Keratinocyte (primary cell): ENCODE results near the gene SAYSD1. TPM values are rescaled to one million over a fixed set of nuclear protein-coding genes. Genes with fewer than 3 reads are reported as not detected.

Experiments used
- DNase-seq: peaks from one replicate; pipeline ENCODE4 v3.0.0-alpha.2; 2011; ENCODE audit warnings: low read depth, missing footprints, low spot score
- FAIRE-seq: peaks from 2 replicates; lab custom pipeline; 2011; peaks lifted over from hg19 to GRCh38; lab: Jason Lieb, UNC
- H2AFZ ChIP-seq: 2 replicates; pipeline ENCODE4 v1.6.0; 2012; ENCODE audit warnings: low read length, control low read depth, inconsistent platforms; ENCODE audit not compliant: control insufficient read depth
- H3K27ac ChIP-seq: 2 replicates; pipeline ENCODE4 v1.5.1; 2011; ENCODE audit warnings: low read length; ENCODE audit not compliant: control insufficient read depth, insufficient read depth
- H3K27me3 ChIP-seq: 3 replicates; pipeline ENCODE4 v1.6.0; 2011; ENCODE audit warnings: low read length; ENCODE audit not compliant: control insufficient read depth, insufficient read depth; ENCODE audit errors: extremely low read depth
- H3K36me3 ChIP-seq, 2 experiments: 2 replicates in 1 of 2; 3 replicates in 1 of 2; pipeline ENCODE4 v1.5.1; 2011; ENCODE audit warnings: low read length in 2 of 2, mild to moderate bottlenecking in 1 of 2; ENCODE audit not compliant: control insufficient read depth in 2 of 2, insufficient read depth in 2 of 2; ENCODE audit errors: extremely low read depth in 1 of 2
- H3K4me1 ChIP-seq: 3 replicates; pipeline ENCODE4 v1.5.1; 2011; ENCODE audit warnings: low read length; ENCODE audit not compliant: control insufficient read depth, insufficient read depth; ENCODE audit errors: extremely low read depth
- H3K4me2 ChIP-seq: 3 replicates; pipeline ENCODE4 v1.6.0; 2011; ENCODE audit warnings: low read depth, low read length; ENCODE audit not compliant: control insufficient read depth, insufficient read depth; ENCODE audit errors: extremely low read depth
- H3K4me3 ChIP-seq, 3 experiments: fragments of 200-600 bp in 1 of 3; sonication (generic) in 1 of 3; 2 replicates in 2 of 3; 3 replicates in 1 of 3; pipeline ENCODE4 v1.5.1; 2011 to 2016; ENCODE audit warnings: low read length in 3 of 3, mild to moderate bottlenecking in 3 of 3, control low read depth in 2 of 3, inconsistent platforms in 1 of 3, low read depth in 1 of 3, mixed read lengths in 1 of 3, mixed run types in 1 of 3, moderate library complexity in 1 of 3; ENCODE audit not compliant: control insufficient read depth in 2 of 3, insufficient read depth in 2 of 3; ENCODE audit errors: extremely low read depth in 1 of 3
- H3K79me2 ChIP-seq: 2 replicates; pipeline ENCODE4 v1.6.0; 2012; ENCODE audit warnings: low read length; ENCODE audit not compliant: control insufficient read depth, insufficient read depth
- H3K9ac ChIP-seq: 3 replicates; pipeline ENCODE4 v1.6.0; 2011; ENCODE audit warnings: low read length; ENCODE audit not compliant: control insufficient read depth, insufficient read depth; ENCODE audit errors: extremely low read depth
- H3K9me1 ChIP-seq: 3 replicates; pipeline ENCODE4 v1.6.0; 2011; ENCODE audit warnings: low read length; ENCODE audit not compliant: control insufficient read depth, insufficient read depth; ENCODE audit errors: extremely low read depth
- H3K9me3 ChIP-seq: 2 replicates; pipeline ENCODE4 v1.5.1; 2012; ENCODE audit warnings: low read depth, low read length; ENCODE audit not compliant: control insufficient read depth
- H4K20me1 ChIP-seq: 3 replicates; pipeline ENCODE4 v1.6.0; 2011; ENCODE audit warnings: low read length; ENCODE audit not compliant: control insufficient read depth, insufficient read depth; ENCODE audit errors: extremely low read depth
- CTCF ChIP-seq, 3 experiments: IDR thresholded peaks in 1 of 3; conservative IDR thresholded peaks in 1 of 3; optimal IDR thresholded peaks in 1 of 3; 2 replicates in 2 of 3; 3 replicates in 1 of 3; pipeline versions ENCODE3 to v1.5.1; 2011; ENCODE audit warnings: low read length in 3 of 3, mild to moderate bottlenecking in 3 of 3, moderate library complexity in 2 of 3, control low read depth in 1 of 3, inconsistent platforms in 1 of 3; ENCODE audit not compliant: insufficient read depth in 2 of 3; ENCODE audit errors: extremely low read depth in 1 of 3
- EZH2 ChIP-seq: IDR thresholded peaks from one replicate; pipeline ENCODE4 v1.6.1; 2012; ENCODE audit warnings: inconsistent platforms, mild to moderate bottlenecking, low read length, moderate library complexity
- dilution Hi-C: fragments of 300-500 bp; cut with MboI; formaldehyde crosslinking; loops from one replicate; pipeline ENCODE4 v1.7.0; 2020; ENCODE audit warnings: low sequenced_read_pairs; ENCODE audit not compliant: extremely low pct_ligation_motif_present
- polyA plus RNA-seq, 5 experiments: library from polyadenylated mRNA; depleted of rRNA in 3 of 5; stranded (reverse) in 3 of 5; stranded (forward) in 1 of 5; unstranded in 1 of 5; fragments of >200 nt; gene quantifications; 1 replicate in 1 of 5; 2 replicates in 3 of 5; 3 replicates in 1 of 5; pipeline versions ENCODE4 v1.2.1 to v1.2.3, GENCODE V29; 2011 to 2012; ENCODE audit warnings: missing spikeins in 2 of 5, low read depth in 1 of 5, low replicate concordance in 1 of 5

The SAYSD1 gene
- polyA plus RNA-seq, 1 donor (not counting 4 experiments of a cell fraction or from before 2014, with no cell fraction given): 8.4 TPM

GRCh38 chr6:39091220-39091619 lies 23.8 kb downstream of the SAYSD1 start:
- FAIRE-seq (no peak), DNase-seq (no peak)
- no peaks in the 10 kb centered on the region for H3K9me1 ChIP-seq
- H3K4me2 ChIP-seq: no peak overlapping the region
- no peaks in the 10 kb centered on the region for H3K4me1 ChIP-seq
- H4K20me1 ChIP-seq: no peaks in the 10 kb centered on the region
- no peaks in the 10 kb centered on the region for H3K36me3 ChIP-seq
- H3K27me3 ChIP-seq: no peaks in the 10 kb centered on the region
- H3K9ac ChIP-seq: no peak overlapping the region
- no peak overlapping the region for H2AFZ ChIP-seq
- TF ChIP-seq EZH2 (no peak), CTCF (optimal IDR thresholded peaks at IDR 0.05 in 1 of 3, IDR thresholded peaks at IDR 0.05 in 1 of 3, conservative IDR thresholded peaks at IDR 0.05 in 1 of 3; ENCODE audit: extremely low read depth in 1 of 3, insufficient read depth in 2 of 3, low read length in 3 of 3) (no peak)
- H3K4me3 ChIP-seq: no peak overlapping the region
- H3K27ac ChIP-seq: no peak overlapping the region
- no peaks in the 10 kb centered on the region for H3K79me2 ChIP-seq
- H3K9me3 ChIP-seq: no peaks in the 10 kb centered on the region
- dilution Hi-C loops: no loop called here

- dilution Hi-C loops: no loop called here
- no peaks in the 10 kb centered on the region for H3K27me3 ChIP-seq
- no peaks in the 10 kb centered on the region for H3K9me1 ChIP-seq
- no peak overlapping the region for H2AFZ ChIP-seq
- no peak overlapping the region for H3K4me3 ChIP-seq
- H3K9ac ChIP-seq: no peak overlapping the region
- FAIRE-seq (no peak), DNase-seq (no peak)
- no peaks in the 10 kb centered on the region for H4K20me1 ChIP-seq
- H3K4me1 ChIP-seq: no peaks in the 10 kb centered on the region
- no peaks in the 10 kb centered on the region for H3K9me3 ChIP-seq
- H3K4me2 ChIP-seq: no peak overlapping the region
- no peak overlapping the region for H3K27ac ChIP-seq
- H3K79me2 ChIP-seq: no peaks in the 10 kb centered on the region
- H3K36me3 ChIP-seq: no peaks in the 10 kb centered on the region
- TF ChIP-seq CTCF (optimal IDR thresholded peaks at IDR 0.05 in 1 of 3, IDR thresholded peaks at IDR 0.05 in 1 of 3, conservative IDR thresholded peaks at IDR 0.05 in 1 of 3; ENCODE audit: extremely low read depth in 1 of 3, insufficient read depth in 2 of 3, low read length in 3 of 3) (no peak), EZH2 (no peak)
Observed at GRCh38 chr6:39090036-39090435, 24.9 kb downstream of the SAYSD1 start.
